ENCODE measurements around the gene RGS18.

RGS18 gene

GRCh38 chr1:192151176-192151575 is 7.1 kb upstream of the RGS18 start (continued):
- TF ChIP-seq ZNF26 (tag by site-specific recombination; IDR thresholded peaks at IDR 0.05) (no peak), ZNF354C (tag by site-specific recombination; IDR thresholded peaks at IDR 0.05; ENCODE audit: borderline replicate concordance, low read depth) (no peak), ZNF549 (tag by site-specific recombination; IDR thresholded peaks at IDR 0.05) (no peak), ZNF140 (tag by site-specific recombination; IDR thresholded peaks at IDR 0.05) (no peak), ZNF510 (tag by site-specific recombination; IDR thresholded peaks at IDR 0.05; ENCODE audit: insufficient replicate concordance) (no peak), SALL2 (tag by site-specific recombination; IDR thresholded peaks at IDR 0.05; ENCODE audit: borderline replicate concordance) (no peak), ZNF202 (tag by site-specific recombination; IDR thresholded peaks at IDR 0.05; ENCODE audit: borderline replicate concordance) (no peak)

- H3K4me1 ChIP-seq (ENCODE audit: control insufficient read depth, insufficient read depth, low read length): no peaks in the 10 kb centered on the region
- H3K27ac ChIP-seq (ENCODE audit: extremely low read depth, low read depth, low read length): no peak overlapping the region
- H3K4me3 ChIP-seq (ENCODE audit: low read depth, low read length): no peak overlapping the region
- POLR2A ChIA-PET: no interaction called here
- CTCF ChIA-PET: no interaction called here
- TF ChIP-seq ZNF324 (tag by site-specific recombination; IDR thresholded peaks at IDR 0.05) (no peak), ZNF394 (tag by site-specific recombination; IDR thresholded peaks at IDR 0.05; ENCODE audit: borderline replicate concordance) (no peak), ZNF398 (tag by site-specific recombination; IDR thresholded peaks at IDR 0.05) (no peak), ZNF302 (tag by site-specific recombination; IDR thresholded peaks at IDR 0.05; ENCODE audit: low read depth) (no peak), ELK4 (IDR thresholded peaks at IDR 0.05; ENCODE audit: borderline replicate concordance, low read depth, low read length) (no peak), ZNF449 (tag by site-specific recombination; IDR thresholded peaks at IDR 0.05) (no peak), ZNF768 (tag by site-specific recombination; IDR thresholded peaks at IDR 0.05) (no peak), OSR2 (tag by site-specific recombination; IDR thresholded peaks at IDR 0.05) (no peak), ZNF513 (tag by site-specific recombination; IDR thresholded peaks at IDR 0.05) (no peak), ZNF48 (tag by site-specific recombination; IDR thresholded peaks at IDR 0.05) (no peak), ZNF514 (tag by site-specific recombination; IDR thresholded peaks at IDR 0.05) (no peak), ZFP41 (tag by site-specific recombination; IDR thresholded peaks at IDR 0.05; ENCODE audit: borderline replicate concordance) (no peak), ZNF221 (tag by site-specific recombination; IDR thresholded peaks at IDR 0.05; ENCODE audit: borderline replicate concordance) (no peak), ZNF155 (tag by site-specific recombination; IDR thresholded peaks at IDR 0.05) (no peak), ZFP69B (tag by site-specific recombination; IDR thresholded peaks at IDR 0.05) (no peak), ZNF623 (tag by site-specific recombination; IDR thresholded peaks at IDR 0.05) (no peak), SP7 (tag by site-specific recombination; IDR thresholded peaks at IDR 0.05) (no peak)
- no peaks in the 10 kb centered on the region for H3K9me3 ChIP-seq (ENCODE audit: control insufficient read depth, insufficient read depth, low read depth, low read length)
- no peaks in the 10 kb centered on the region for H3K36me3 ChIP-seq (ENCODE audit: control insufficient read depth in 2 of 2, insufficient read depth in 1 of 2, low read length in 2 of 2)
Observed at GRCh38 chr1:192153276-192153675, 5.0 kb upstream of the RGS18 start.
